ENCODE measurements around the gene LHPP.

Gene LHPP

DNA sequence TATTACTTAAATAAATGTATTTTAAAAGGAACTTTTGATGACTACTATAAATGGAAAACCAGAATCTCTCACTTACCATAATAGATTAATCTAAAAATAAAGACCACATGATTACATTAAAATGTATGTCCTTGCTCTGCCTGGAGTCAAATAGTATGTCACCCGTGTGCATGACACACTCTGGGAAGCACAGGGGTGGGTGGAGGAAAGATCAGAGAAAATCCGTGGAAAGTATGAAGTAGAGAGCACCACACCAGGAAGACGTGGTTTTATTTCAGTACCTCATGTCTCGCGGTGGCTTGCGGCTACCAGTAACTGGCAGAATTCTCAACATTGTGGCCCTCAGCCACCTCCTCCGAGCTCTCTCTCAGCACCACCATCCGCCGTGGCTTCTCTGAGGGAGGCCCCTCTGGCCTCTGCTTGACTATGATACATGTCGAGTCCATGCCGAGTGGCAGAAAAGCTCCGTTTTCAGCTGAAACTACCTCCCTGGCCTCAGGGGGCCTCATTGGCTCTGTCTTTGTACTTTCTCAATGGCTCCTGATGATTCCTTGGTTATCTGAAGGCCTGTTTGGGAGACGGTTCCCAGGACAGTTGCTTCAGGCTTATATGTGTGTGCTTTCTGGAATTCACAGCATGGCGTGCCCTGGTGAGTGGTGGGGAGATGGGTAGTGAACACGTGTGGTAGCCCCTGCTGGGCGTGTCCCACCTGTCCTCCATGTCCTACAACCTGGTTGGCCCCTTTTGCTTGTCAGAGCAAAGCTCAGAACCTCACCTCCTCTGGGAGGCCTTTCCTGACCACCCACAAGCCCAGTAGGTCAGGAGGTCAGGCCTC is 49.8 kb downstream of the LHPP start:
- Histone ChIP-seq H3K27me3 (ENCODE audit: control insufficient read depth, insufficient read depth, low read length) (no peaks in the 10 kb centered on the region), H3K27ac (ENCODE audit: low read depth, low read length) (no peak overlapping the region), H3K9ac (ENCODE audit: low read length) (no peak overlapping the region), H3K4me3 (ENCODE audit: low read length) (no peak overlapping the region), H3K4me1 (ENCODE audit: control insufficient read depth, insufficient read depth, low read length) (peaks cover 6% of the 10 kb centered on the region), H3K36me3 (ENCODE audit: control insufficient read depth, insufficient read depth, low read length) (no peaks in the 10 kb centered on the region)

DNA sequence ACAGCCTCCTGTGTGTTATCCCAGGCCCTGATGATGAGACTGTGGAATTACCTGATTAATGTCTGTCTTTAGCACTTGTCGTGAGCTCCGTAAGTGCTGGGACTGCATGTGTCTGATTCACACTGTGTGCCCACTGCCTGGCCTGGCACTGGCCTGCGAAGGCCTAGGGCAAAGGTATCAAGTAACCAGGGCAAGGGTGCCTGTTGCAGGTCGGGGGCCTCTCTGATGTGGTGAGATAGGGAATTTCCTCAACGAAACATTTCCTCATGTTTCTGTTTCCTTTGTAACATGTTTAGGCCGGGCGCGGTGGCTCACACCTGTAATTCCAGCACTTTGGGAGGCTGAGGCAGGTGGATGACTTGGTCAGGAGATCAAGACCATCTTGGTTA is 50.4 kb downstream of the LHPP start:
- no peak overlapping the region for H3K9ac ChIP-seq (ENCODE audit: low read length)
- no peaks in the 10 kb centered on the region for H3K36me3 ChIP-seq (ENCODE audit: control insufficient read depth, insufficient read depth, low read length)
- H3K27me3 ChIP-seq (ENCODE audit: control insufficient read depth, insufficient read depth, low read length) = no peaks in the 10 kb centered on the region
- H3K4me1 ChIP-seq (ENCODE audit: control insufficient read depth, insufficient read depth, low read length) = peaks cover 6% of the 10 kb centered on the region
- H3K27ac ChIP-seq (ENCODE audit: low read depth, low read length) = no peak overlapping the region
- H3K4me3 ChIP-seq (ENCODE audit: low read length) = no peak overlapping the region

DNA sequence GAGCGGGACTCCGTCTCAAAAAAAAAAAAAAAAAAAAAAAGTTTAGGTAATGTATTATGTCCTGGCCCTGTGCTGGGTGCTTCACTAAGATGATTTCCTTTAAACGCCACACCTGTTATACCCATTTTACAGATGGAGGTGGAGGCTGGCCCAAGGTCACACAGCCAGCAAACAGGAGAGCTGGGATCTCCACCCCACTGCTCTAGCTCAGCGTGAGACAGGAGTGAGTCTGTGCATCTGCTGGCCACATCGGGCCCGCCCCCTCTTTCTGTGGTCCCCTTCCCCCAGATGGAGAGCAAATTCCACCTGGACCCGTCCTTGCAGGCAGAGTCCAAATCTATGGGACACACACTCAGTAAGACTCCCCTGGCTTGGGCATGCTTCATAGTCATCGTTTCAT is 51.0 kb downstream of the LHPP start:
- Histone ChIP-seq H3K27ac (ENCODE audit: low read depth, low read length) (no peak overlapping the region), H3K27me3 (ENCODE audit: control insufficient read depth, insufficient read depth, low read length) (no peaks in the 10 kb centered on the region), H3K4me1 (ENCODE audit: control insufficient read depth, insufficient read depth, low read length) (peaks cover 6% of the 10 kb centered on the region), H3K9ac (ENCODE audit: low read length) (no peak overlapping the region), H3K4me3 (ENCODE audit: low read length) (no peak overlapping the region), H3K36me3 (ENCODE audit: control insufficient read depth, insufficient read depth, low read length) (no peaks in the 10 kb centered on the region)

DNA sequence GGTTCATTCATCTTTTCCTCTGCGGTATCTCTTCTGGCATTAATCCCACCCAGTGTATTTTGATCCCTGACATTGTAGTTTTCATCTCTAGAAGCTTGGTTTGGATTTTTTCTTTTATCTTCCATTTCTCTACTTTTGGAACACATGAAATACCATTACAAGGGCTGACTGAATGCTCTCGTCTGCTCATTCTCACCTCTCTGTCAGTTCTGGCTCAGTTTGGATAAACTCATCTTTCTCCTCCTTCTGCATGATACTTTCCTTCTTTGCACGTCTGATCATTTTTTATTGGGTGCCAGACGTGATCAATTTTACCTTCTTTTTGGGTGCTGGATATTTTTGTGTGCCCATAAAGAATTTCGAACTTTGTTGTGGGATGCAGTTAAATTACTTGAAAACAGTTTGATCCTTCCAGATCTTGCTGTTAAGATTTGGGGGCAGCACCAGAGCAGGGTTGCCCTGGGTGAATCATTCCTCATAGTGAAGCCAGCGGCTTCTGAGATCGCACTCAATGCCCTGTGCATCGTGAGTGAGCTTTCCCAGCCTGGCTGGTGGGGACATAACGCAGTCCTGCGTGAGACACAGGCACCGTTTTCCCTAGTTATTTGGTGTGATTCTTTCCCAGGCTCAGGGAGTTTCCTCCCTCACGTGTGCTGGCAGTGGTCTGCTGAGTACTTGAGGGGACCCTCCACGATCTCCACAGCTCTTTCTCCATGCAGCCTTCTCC is 53.8 kb downstream of the LHPP start:
- peak overlapping the region; percentile 45 for H3K27ac ChIP-seq (ENCODE audit: low read depth, low read length)
- H3K9ac ChIP-seq (ENCODE audit: low read length) = no peak overlapping the region
- H3K36me3 ChIP-seq (ENCODE audit: control insufficient read depth, insufficient read depth, low read length) = no peaks in the 10 kb centered on the region
- H3K27me3 ChIP-seq (ENCODE audit: control insufficient read depth, insufficient read depth, low read length) = no peaks in the 10 kb centered on the region
- peaks cover 6% of the 10 kb centered on the region for H3K4me1 ChIP-seq (ENCODE audit: control insufficient read depth, insufficient read depth, low read length)
- no peak overlapping the region for H3K4me3 ChIP-seq (ENCODE audit: low read length)

DNA sequence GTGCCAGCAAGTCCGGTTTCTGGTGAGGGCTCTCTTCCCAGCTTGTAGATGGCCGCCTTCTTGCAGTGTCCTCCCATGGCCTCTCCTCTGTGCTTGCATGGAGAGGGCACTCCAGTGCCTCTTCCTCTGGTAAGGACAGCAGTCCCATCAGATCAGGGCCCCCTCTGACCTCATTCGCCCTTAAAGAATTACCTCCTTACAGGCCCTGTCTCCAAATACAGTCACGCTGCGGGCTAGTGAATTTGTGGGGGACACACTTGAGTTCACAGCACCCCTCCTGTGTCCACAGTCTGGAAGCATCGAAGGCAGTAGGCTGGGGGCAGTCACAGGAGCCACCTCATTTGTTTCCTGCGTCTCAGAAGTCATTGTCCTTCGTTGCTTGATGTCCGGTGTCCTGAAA is 54.6 kb downstream of the LHPP start:
- Histone ChIP-seq H3K27me3 (ENCODE audit: control insufficient read depth, insufficient read depth, low read length) (no peaks in the 10 kb centered on the region), H3K4me1 (ENCODE audit: control insufficient read depth, insufficient read depth, low read length) (peaks cover 6% of the 10 kb centered on the region)

DNA sequence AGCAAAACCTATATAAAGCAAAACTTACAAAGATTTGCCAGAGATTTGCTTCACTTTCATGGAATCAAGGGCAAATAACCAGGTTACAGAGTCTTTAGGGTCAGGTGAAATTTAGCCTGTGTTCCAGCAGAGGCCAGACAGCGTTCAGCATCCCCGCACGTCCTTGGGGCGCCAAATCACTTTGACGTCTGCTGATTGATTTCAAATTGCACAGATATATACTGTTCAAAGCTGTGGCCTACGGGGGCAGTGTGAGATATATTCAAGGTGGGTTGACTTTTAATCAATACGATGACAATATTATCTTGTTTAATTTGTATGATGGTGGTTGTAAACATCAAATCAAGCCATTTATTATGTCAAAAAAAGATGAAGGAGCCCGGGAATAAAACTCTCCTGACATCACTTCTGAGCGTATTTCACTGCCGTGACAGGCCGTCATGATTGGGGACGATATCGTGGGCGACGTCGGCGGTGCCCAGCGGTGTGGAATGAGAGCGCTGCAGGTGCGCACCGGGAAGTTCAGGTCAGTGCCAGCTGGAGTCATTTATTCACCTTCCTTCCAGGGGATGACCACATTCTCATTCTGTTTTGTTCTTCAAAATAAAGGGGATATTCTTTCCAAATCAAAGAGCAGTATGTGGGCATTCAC is 55.2 kb downstream of the LHPP start:
- Histone ChIP-seq H3K4me1 (ENCODE audit: control insufficient read depth, insufficient read depth, low read length) (peaks cover 6% of the 10 kb centered on the region), H3K36me3 (ENCODE audit: control insufficient read depth, insufficient read depth, low read length) (no peaks in the 10 kb centered on the region), H3K4me3 (ENCODE audit: low read length) (no peak overlapping the region), H3K27ac (ENCODE audit: low read depth, low read length) (no peak overlapping the region), H3K9ac (ENCODE audit: low read length) (no peak overlapping the region), H3K27me3 (ENCODE audit: control insufficient read depth, insufficient read depth, low read length) (no peaks in the 10 kb centered on the region)

More for the DNA sequence above, 54.6 kb downstream of the LHPP start:
- Histone ChIP-seq H3K27ac (ENCODE audit: low read depth, low read length) (peak overlapping the region; percentile 45), H3K4me3 (ENCODE audit: low read length) (no peak overlapping the region), H3K36me3 (ENCODE audit: control insufficient read depth, insufficient read depth, low read length) (no peaks in the 10 kb centered on the region), H3K9ac (ENCODE audit: low read length) (no peak overlapping the region)

DNA sequence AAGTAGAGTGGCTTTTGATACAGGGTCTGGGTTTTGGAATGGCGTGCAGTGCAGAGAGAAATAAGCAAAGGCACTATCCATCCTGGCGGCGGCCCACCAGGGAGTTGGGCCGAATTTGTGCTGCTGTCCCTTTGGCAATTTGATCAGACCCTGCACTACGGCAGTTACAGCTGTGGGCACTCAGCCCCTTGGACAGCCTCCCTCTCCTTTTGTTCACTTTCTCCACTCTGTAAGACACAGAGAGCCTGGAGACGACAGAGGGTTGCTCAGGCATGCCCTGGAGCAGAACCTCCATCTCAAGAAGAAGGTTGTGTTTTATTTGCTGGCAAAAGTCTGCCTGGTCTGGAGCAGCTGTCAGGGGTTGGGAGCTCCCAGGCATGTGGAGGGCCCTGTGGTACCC is 55.8 kb downstream of the LHPP start:
- Histone ChIP-seq H3K4me1 (ENCODE audit: control insufficient read depth, insufficient read depth, low read length) (peaks cover 10% of the 10 kb centered on the region), H3K27me3 (ENCODE audit: control insufficient read depth, insufficient read depth, low read length) (no peaks in the 10 kb centered on the region), H3K36me3 (ENCODE audit: control insufficient read depth, insufficient read depth, low read length) (no peaks in the 10 kb centered on the region), H3K27ac (ENCODE audit: low read depth, low read length) (no peak overlapping the region), H3K9ac (ENCODE audit: low read length) (no peak overlapping the region), H3K4me3 (ENCODE audit: low read length) (no peak overlapping the region)

DNA sequence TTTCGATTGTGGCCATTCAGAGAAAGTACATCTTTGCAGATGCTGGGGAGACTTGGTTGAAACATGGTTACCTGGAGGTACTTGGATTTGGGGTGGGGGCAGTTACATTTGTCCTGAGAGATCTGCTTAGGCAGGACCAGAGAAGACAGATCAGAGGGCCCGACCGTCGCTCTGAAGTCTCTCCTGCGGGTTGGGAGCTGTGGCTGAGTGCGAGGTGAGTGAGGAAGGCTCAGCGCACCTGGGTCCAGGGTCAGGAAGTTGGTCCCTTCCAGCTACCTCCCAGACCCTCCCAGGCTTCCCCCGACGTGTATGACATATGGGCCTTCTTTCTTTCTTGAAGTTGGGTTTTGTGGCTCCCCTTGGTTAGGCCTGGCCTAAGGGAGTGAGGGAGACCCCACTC is 56.3 kb downstream of the LHPP start:
- Histone ChIP-seq H3K36me3 (ENCODE audit: control insufficient read depth, insufficient read depth, low read length) (no peaks in the 10 kb centered on the region), H3K27ac (ENCODE audit: low read depth, low read length) (no peak overlapping the region), H3K9ac (ENCODE audit: low read length) (no peak overlapping the region), H3K27me3 (ENCODE audit: control insufficient read depth, insufficient read depth, low read length) (no peaks in the 10 kb centered on the region), H3K4me3 (ENCODE audit: low read length) (no peak overlapping the region), H3K4me1 (ENCODE audit: control insufficient read depth, insufficient read depth, low read length) (peaks cover 15% of the 10 kb centered on the region)

DNA sequence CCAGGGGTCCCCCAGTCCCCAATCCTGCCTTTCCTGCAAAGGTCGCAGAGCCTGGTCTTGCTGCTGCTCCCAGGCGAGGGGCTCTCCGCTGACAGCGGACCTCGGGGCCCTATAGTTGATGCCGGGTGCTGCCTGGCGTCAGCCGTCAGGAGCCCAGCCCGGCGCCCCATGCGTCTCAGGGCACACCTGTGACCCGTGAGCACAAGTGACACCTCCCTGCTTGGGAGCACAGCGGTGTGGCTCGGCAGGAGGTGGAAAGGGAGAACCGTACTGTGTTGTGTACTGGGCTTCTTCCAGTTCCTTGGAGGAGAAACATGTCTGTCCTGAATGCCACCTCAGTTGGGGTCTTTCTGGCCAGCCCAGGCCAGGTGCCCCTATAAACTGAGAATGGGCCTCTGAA is 56.7 kb downstream of the LHPP start:
- H3K9ac ChIP-seq (ENCODE audit: low read length) = no peak overlapping the region
- peaks cover 19% of the 10 kb centered on the region for H3K4me1 ChIP-seq (ENCODE audit: control insufficient read depth, insufficient read depth, low read length)
- H3K27me3 ChIP-seq (ENCODE audit: control insufficient read depth, insufficient read depth, low read length) = no peaks in the 10 kb centered on the region
- H3K4me3 ChIP-seq (ENCODE audit: low read length) = no peak overlapping the region
- H3K36me3 ChIP-seq (ENCODE audit: control insufficient read depth, insufficient read depth, low read length) = no peaks in the 10 kb centered on the region
- no peak overlapping the region for H3K27ac ChIP-seq (ENCODE audit: low read depth, low read length)

DNA sequence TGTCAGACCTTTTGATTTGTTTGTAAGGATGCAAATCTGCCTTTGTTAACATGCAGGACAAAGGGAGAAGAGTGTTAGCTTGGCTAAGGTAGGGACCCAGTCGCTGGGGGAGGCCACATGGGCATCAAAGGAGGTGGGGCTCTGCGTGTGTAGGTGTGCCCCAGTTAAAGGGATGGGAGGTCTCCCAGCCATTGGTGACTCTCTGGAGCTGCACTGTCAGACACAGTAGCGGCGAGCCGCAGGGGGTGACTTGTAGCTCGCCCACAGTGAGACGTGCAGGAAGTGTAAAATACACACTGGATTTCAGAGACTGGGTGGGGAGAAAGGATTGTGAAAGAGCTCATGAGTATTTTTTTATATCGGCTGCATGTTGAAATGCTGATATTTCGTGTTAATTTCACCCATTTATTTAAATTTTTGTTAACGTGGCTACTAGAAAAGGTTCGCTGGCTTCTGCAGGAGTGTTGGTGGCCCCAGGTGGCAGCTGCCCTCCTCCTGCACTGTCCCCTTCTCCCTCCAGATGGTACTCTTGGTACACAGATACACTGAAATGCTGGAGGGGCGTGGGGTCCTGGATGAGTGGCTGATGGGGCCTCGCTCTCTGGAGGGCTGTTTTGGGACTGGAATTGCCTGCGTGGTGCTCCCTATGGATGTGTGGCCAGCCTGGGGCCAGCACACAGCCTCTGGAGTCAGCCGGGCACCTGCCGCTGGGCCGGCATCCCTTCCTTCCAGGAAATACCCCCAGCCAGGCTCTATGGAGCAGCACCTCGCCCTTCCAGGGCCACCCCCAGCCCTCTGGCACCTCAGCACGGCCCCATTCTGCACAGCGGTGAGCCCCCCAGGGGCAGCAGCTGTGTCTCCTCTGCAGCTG is 59.2 kb downstream of the LHPP start:
- no peaks in the 10 kb centered on the region for H3K36me3 ChIP-seq (ENCODE audit: control insufficient read depth, insufficient read depth, low read length)
- H3K27ac ChIP-seq (ENCODE audit: low read depth, low read length) = no peak overlapping the region

DNA sequence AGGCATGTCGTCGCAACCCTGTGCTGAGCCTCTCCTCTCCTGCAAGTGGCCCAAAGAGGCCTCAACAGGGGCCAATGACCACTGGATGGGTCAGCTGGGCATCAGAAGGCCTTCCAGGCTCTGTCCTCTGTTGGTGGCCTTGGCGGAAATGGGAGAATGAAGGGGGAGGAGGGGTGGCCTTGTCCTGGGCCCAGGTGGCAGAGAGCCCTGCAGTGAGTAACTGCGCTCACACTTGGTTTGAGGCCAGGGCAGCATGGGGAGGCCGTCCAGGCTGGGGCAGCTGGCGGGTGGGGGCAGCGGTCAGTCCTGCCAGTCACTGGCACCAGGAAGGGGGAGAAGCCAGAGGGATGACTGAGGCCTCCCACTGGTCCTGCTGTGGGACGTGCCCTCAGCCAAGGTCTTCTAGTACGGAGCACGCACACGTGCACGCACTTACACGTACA is 59.8 kb downstream of the LHPP start:
- Histone ChIP-seq H3K27ac (ENCODE audit: low read depth, low read length) (peak overlapping the region; percentile 94), H3K9ac (ENCODE audit: low read length) (no peak overlapping the region), H3K4me3 (ENCODE audit: low read length) (no peak overlapping the region)

More for the DNA sequence above, 59.2 kb downstream of the LHPP start:
- H3K9ac ChIP-seq (ENCODE audit: low read length) = no peak overlapping the region
- H3K4me1 ChIP-seq (ENCODE audit: control insufficient read depth, insufficient read depth, low read length) = peaks cover 34% of the 10 kb centered on the region
- H3K27me3 ChIP-seq (ENCODE audit: control insufficient read depth, insufficient read depth, low read length) = no peaks in the 10 kb centered on the region
- no peak overlapping the region for H3K4me3 ChIP-seq (ENCODE audit: low read length)

More for the DNA sequence above, 59.8 kb downstream of the LHPP start:
- Histone ChIP-seq H3K4me1 (ENCODE audit: control insufficient read depth, insufficient read depth, low read length) (peaks cover 35% of the 10 kb centered on the region), H3K36me3 (ENCODE audit: control insufficient read depth, insufficient read depth, low read length) (no peaks in the 10 kb centered on the region), H3K27me3 (ENCODE audit: control insufficient read depth, insufficient read depth, low read length) (no peaks in the 10 kb centered on the region)

Measured in rectal smooth muscle tissue (tissue), 1 donor.